Spleen (tissue), 11 donors: ENCODE results near the gene CACNA2D4. TPM values are rescaled to one million over a fixed set of nuclear protein-coding genes. Genes with fewer than 3 reads are reported as not detected.

Source experiments
- DNase-seq: peaks from one replicate; pipeline ENCODE4 v3.0.0-alpha.2; 2020
- H3K27ac ChIP-seq, 8 donors: fragments of 200-600 bp; sonication (generic) in 7 of 8; 1 replicate in 4 of 8; 2 replicates in 4 of 8; pipeline versions ENCODE4 v1.5.0 to v1.8.0; 2016 to 2021; ENCODE audit warnings: inconsistent platforms in 4 of 8, mild to moderate bottlenecking in 4 of 8, moderate library complexity in 1 of 8
- H3K27me3 ChIP-seq, 7 donors: fragments of 200-600 bp; sonication (generic) in 6 of 7; replicated peaks in 1 of 7; 1 replicate in 4 of 7; 2 replicates in 3 of 7; pipeline versions ENCODE4 v1.5.0 to v1.8.0; 2016 to 2021; ENCODE audit warnings: inconsistent platforms in 3 of 7, mild to moderate bottlenecking in 1 of 7
- H3K36me3 ChIP-seq, 6 donors: fragments of 200-600 bp; sonication (generic) in 5 of 6; 1 replicate in 4 of 6; 2 replicates in 2 of 6; pipeline versions ENCODE4 v1.5.0 to v1.8.0; 2016 to 2021; ENCODE audit warnings: inconsistent platforms in 2 of 6
- H3K4me1 ChIP-seq, 6 donors: fragments of 200-600 bp; sonication (generic) in 5 of 6; 1 replicate in 3 of 6; 2 replicates in 3 of 6; pipeline versions ENCODE4 v1.5.0 to v1.8.0; 2016 to 2021; ENCODE audit warnings: inconsistent platforms in 3 of 6
- H3K4me3 ChIP-seq, 8 donors: fragments of 200-600 bp; sonication (generic) in 7 of 8; 1 replicate in 4 of 8; 2 replicates in 4 of 8; pipeline versions ENCODE4 v1.5.0 to v1.8.0; 2016 to 2021; ENCODE audit warnings: inconsistent platforms in 4 of 8, mild to moderate bottlenecking in 4 of 8, moderate library complexity in 2 of 8
- H3K9me3 ChIP-seq, 8 donors: fragments of 200-600 bp; sonication (generic) in 7 of 8; 1 replicate in 4 of 8; 2 replicates in 4 of 8; pipeline versions ENCODE4 v1.5.0 to v1.8.0; 2016 to 2021; ENCODE audit warnings: inconsistent platforms in 4 of 8
- POLR2A ChIP-seq, 3 donors: fragments of 450-650 bp; IDR thresholded peaks; one replicate each; pipeline ENCODE4 v1.5.1; 2017; ENCODE audit warnings: antibody characterized with exemption in 3 of 3, mild to moderate bottlenecking in 1 of 3
- POLR2AphosphoS5 ChIP-seq, 3 donors: sonication (generic); formaldehyde crosslinking; IDR thresholded peaks; one replicate each; pipeline ENCODE4 v1.5.1; 2017; ENCODE audit warnings: antibody characterized with exemption in 3 of 3
- WGBS, 5 donors: extraction: QIAGEN DNeasy Blood & Tissue Kit in 3 of 5; methylation state at CpG; one replicate each; pipeline versions ENCODE4 v1.1.5 to v1.1.7; 2013 to 2018; 5-methylcytosine and 5-hydroxymethylcytosine counted together
- intact Hi-C: fragments of 100-400 bp; cut with DNase I; formaldehyde crosslinking; loops from one replicate; pipeline ENCODE4 v1.15.0; 2023; ENCODE audit warnings: low total_unique reads
- polyA plus RNA-seq, 3 donors: library from polyadenylated mRNA; stranded (reverse); fragments of 200-250 nt; gene quantifications; one replicate each; pipeline ENCODE4 v1.2.1, GENCODE V29; 2013
- total RNA-seq, 7 donors: library from RNA; depleted of rRNA in 3 of 7; stranded (reverse); fragments of >200 nt in 3 of 7; fragmentation: NEBNext Ultra II Directional in 4 of 7; extraction: Animal tissue kit (Norgen Biotek cat#: 25700) in 4 of 7; gene quantifications; one replicate each; pipeline versions ENCODE4 v1.1.0 to v1.2.1, GENCODE V29; 2016 to 2021
- TF ChIP-seq, protein P1 (sequence below), 11 experiments: fragments of 200-600 bp in 7 of 11; fragments of 450-650 bp in 4 of 11; sonication (generic) in 4 of 11; IDR thresholded peaks in 8 of 11; conservative IDR thresholded peaks in 3 of 11; 1 replicate in 7 of 11; 2 replicates in 4 of 11; pipeline versions ENCODE4 v1.4.0 to v1.8.0; 2016 to 2021; ENCODE audit warnings: antibody characterized with exemption in 11 of 11, inconsistent platforms in 4 of 11, mild to moderate bottlenecking in 1 of 11
- donor health status: healthy with polysubstance abuse.
- donor health status: DM: no; HTN: no; CAD: no; lungs with moderate emphysema.
- donor health status: DM: no; HTN: no; CAD: no.
- donor health status: Bipolar disorder and iron deficiency.
- donor health status: healthy.
- donor health status: DM: no; HTN: no; CAD: no.
- donor health status: DM: yes; HTN: yes; CAD: no.

CACNA2D4 gene
- total and polyA plus RNA-seq, 10 donors, result 3.3 to 11.8 (median 7.0) TPM

DNA sequence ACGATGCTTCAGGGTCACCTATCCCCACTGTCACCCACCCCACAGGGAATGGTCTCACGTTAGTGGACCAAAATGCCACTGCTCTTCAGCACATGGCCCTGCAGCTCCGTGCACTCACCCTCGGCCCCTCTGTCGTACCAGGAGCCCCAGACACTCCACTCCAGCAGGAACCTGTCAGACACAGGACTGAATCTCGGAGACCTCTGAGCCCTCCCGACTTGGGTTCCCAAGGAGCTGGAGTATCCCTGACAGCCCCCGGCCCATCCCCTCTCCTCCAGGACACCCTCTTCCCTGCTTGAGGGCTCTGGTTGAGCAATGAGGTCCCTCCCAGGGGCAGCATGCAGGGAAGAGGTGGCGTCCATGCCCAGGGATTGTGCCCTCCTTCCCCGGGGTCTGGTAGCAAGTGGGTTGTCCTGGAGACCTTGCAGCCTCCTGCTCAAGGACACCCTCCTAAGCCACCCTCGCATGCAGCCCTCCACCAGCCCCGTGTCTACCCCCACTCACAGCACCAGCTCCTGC lies 118.5 kb downstream of the CACNA2D4 start:
- H3K4me3 ChIP-seq, result no peak overlapping the region
- intact Hi-C loops, result loop anchor here (5.0 to 10.0 kb wide), 2 partner anchors 142 to 235 kb away; no protein-coding TSS in a partner anchor
- no peaks in the 10 kb centered on the region for H3K36me3 ChIP-seq
- no peak overlapping the region for H3K27ac ChIP-seq
- WGBS, 5 donors, result 75 to 86% (median 83%) methylated on average over 8 to 12 of the region's 12 CpGs
- no peaks in the 10 kb centered on the region for H3K9me3 ChIP-seq
- DNase-seq, result peak; percentile 73
- H3K4me1 ChIP-seq, result peaks cover 10 to 53% (median 23%) of the 10 kb centered on the region in 6 donors
- H3K27me3 ChIP-seq, result no peaks in the 10 kb centered on the region
- TF ChIP-seq POLR2A (IDR thresholded peaks at IDR 0.05), result no peak
- no peak for TF ChIP-seq POLR2AphosphoS5 (IDR thresholded peaks at IDR 0.05)
- TF ChIP-seq, protein P1, sequence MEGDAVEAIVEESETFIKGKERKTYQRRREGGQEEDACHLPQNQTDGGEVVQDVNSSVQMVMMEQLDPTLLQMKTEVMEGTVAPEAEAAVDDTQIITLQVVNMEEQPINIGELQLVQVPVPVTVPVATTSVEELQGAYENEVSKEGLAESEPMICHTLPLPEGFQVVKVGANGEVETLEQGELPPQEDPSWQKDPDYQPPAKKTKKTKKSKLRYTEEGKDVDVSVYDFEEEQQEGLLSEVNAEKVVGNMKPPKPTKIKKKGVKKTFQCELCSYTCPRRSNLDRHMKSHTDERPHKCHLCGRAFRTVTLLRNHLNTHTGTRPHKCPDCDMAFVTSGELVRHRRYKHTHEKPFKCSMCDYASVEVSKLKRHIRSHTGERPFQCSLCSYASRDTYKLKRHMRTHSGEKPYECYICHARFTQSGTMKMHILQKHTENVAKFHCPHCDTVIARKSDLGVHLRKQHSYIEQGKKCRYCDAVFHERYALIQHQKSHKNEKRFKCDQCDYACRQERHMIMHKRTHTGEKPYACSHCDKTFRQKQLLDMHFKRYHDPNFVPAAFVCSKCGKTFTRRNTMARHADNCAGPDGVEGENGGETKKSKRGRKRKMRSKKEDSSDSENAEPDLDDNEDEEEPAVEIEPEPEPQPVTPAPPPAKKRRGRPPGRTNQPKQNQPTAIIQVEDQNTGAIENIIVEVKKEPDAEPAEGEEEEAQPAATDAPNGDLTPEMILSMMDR (IDR thresholded peaks at IDR 0.05 in 8 of 11, conservative IDR thresholded peaks at IDR 0.05 in 3 of 11), result no peak

DNA sequence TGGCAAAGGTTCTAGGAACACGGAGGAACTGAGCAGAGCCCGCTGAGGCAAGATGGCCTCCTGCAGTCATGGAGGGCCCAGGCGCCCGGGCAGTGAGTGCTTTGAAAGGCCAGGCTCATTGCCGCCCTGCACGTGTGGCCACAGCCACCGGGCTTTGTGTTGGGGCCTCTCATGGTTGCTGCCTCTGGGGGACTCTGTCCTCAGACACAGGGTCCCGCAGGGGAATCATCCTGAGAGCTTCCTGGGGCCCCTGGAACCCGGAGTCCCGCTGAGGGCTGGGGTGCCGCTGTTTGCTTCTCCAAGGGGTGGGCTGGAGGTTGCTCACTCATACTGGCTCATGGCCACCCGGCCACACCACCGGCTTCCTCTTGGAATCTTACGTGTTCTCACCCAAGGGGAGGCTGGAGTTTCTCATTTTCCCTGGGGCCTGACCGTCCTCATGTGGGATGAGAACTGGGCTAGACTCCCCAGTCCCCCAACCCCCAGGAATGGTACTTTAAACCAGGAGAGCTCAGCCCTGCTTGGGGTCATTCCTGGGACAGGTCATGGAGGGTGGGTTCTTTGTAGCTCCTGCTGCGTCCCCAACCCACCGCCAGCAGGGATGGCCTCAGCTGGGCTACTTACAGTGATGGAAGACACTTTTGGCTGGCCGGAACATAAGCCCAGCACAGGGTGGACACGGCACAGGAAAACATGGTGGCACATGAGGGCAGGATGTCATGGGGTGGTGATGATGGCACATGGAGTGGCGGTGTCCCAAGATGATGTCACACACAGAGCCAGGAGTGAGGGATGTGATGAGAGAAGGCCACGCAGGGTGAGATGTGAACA lies 119.2 kb downstream of the CACNA2D4 start:
- Histone ChIP-seq H3K27me3 (no peaks in the 10 kb centered on the region), H3K9me3 (no peaks in the 10 kb centered on the region), H3K36me3 (no peaks in the 10 kb centered on the region), H3K4me1 (peaks cover 9 to 46% (median 18%) of the 10 kb centered on the region in 6 donors), H3K27ac (peak overlapping the region in 1 of 8 donors; percentile 99), H3K4me3 (no peak overlapping the region)
- TF ChIP-seq, protein P1 (IDR thresholded peaks at IDR 0.05 in 8 of 11, conservative IDR thresholded peaks at IDR 0.05 in 3 of 11), result no peak
- TF ChIP-seq POLR2AphosphoS5 (IDR thresholded peaks at IDR 0.05), result no peak
- intact Hi-C loops, result loop anchor here (5.0 to 10.0 kb wide), 2 partner anchors 143 to 236 kb away; no protein-coding TSS in a partner anchor
- WGBS, 5 donors, result 87 to 94% (median 90%) methylated on average over 20 to 21 of the region's 21 CpGs
- peak; percentile 75 for DNase-seq

DNA sequence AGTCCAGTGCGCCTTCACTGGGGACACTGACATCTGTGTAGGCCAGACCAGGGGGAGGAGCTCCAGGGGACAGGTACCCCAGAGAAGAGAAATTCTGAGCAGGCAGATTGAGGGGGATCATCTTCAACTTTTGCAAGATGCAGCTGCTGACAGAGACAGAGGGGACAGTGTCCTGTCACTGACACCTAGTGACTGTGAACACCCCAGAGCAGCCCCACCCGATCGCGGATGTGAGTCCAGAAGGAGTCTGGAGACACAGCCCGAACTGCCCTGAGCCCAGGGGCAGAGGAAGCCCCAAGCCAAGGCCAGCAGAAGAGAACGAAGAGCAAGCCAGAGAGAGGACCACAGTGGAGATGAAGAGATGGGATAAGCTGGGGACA lies 119.8 kb downstream of the CACNA2D4 start:
- Histone ChIP-seq H3K4me1 (peaks cover 9 to 45% (median 18%) of the 10 kb centered on the region in 6 donors), H3K9me3 (no peaks in the 10 kb centered on the region), H3K36me3 (no peaks in the 10 kb centered on the region), H3K27me3 (no peaks in the 10 kb centered on the region), H3K27ac (peak overlapping the region in 3 of 8 donors; percentile 97 to 99 (median 97)), H3K4me3 (no peak overlapping the region)
- TF ChIP-seq POLR2AphosphoS5 (IDR thresholded peaks at IDR 0.05) (no peak), POLR2A (IDR thresholded peaks at IDR 0.05) (no peak)
- TF ChIP-seq, protein P1 (IDR thresholded peaks at IDR 0.05 in 8 of 11, conservative IDR thresholded peaks at IDR 0.05 in 3 of 11), result no peak
- 84 to 93% (median 88%) methylated on average over 6 of the region's 6 CpGs for WGBS, 5 donors
- DNase-seq, result peak; percentile 72
- intact Hi-C loops, result loop anchor here (5.0 to 10.0 kb wide), 2 partner anchors 144 to 236 kb away; no protein-coding TSS in a partner anchor
